Spleen (tissue), 11 donors: ENCODE data around the gene EFNA3. TPM values are rescaled to one million over a fixed set of nuclear protein-coding genes. Genes with fewer than 3 reads are reported as not detected.

ENCODE experiments used
- DNase-seq: peaks from one replicate; pipeline ENCODE4 v3.0.0-alpha.2; 2020
- H3K27ac ChIP-seq, 8 donors: fragments of 200-600 bp; sonication (generic) in 7 of 8; 1 replicate in 4 of 8; 2 replicates in 4 of 8; pipeline versions ENCODE4 v1.5.0 to v1.8.0; 2016 to 2021; ENCODE audit warnings: inconsistent platforms in 4 of 8, mild to moderate bottlenecking in 4 of 8, moderate library complexity in 1 of 8
- H3K27me3 ChIP-seq, 7 donors: fragments of 200-600 bp; sonication (generic) in 6 of 7; replicated peaks in 1 of 7; 1 replicate in 4 of 7; 2 replicates in 3 of 7; pipeline versions ENCODE4 v1.5.0 to v1.8.0; 2016 to 2021; ENCODE audit warnings: inconsistent platforms in 3 of 7, mild to moderate bottlenecking in 1 of 7
- H3K36me3 ChIP-seq, 6 donors: fragments of 200-600 bp; sonication (generic) in 5 of 6; 1 replicate in 4 of 6; 2 replicates in 2 of 6; pipeline versions ENCODE4 v1.5.0 to v1.8.0; 2016 to 2021; ENCODE audit warnings: inconsistent platforms in 2 of 6
- H3K4me1 ChIP-seq, 6 donors: fragments of 200-600 bp; sonication (generic) in 5 of 6; 1 replicate in 3 of 6; 2 replicates in 3 of 6; pipeline versions ENCODE4 v1.5.0 to v1.8.0; 2016 to 2021; ENCODE audit warnings: inconsistent platforms in 3 of 6
- H3K4me3 ChIP-seq, 8 donors: fragments of 200-600 bp; sonication (generic) in 7 of 8; 1 replicate in 4 of 8; 2 replicates in 4 of 8; pipeline versions ENCODE4 v1.5.0 to v1.8.0; 2016 to 2021; ENCODE audit warnings: inconsistent platforms in 4 of 8, mild to moderate bottlenecking in 4 of 8, moderate library complexity in 2 of 8
- H3K9me3 ChIP-seq, 8 donors: fragments of 200-600 bp; sonication (generic) in 7 of 8; 1 replicate in 4 of 8; 2 replicates in 4 of 8; pipeline versions ENCODE4 v1.5.0 to v1.8.0; 2016 to 2021; ENCODE audit warnings: inconsistent platforms in 4 of 8
- POLR2A ChIP-seq, 3 donors: fragments of 450-650 bp; IDR thresholded peaks; one replicate each; pipeline ENCODE4 v1.5.1; 2017; ENCODE audit warnings: antibody characterized with exemption in 3 of 3, mild to moderate bottlenecking in 1 of 3
- POLR2AphosphoS5 ChIP-seq, 3 donors: sonication (generic); formaldehyde crosslinking; IDR thresholded peaks; one replicate each; pipeline ENCODE4 v1.5.1; 2017; ENCODE audit warnings: antibody characterized with exemption in 3 of 3
- WGBS, 5 donors: extraction: QIAGEN DNeasy Blood & Tissue Kit in 3 of 5; methylation state at CpG; one replicate each; pipeline versions ENCODE4 v1.1.5 to v1.1.7; 2013 to 2018; 5-methylcytosine and 5-hydroxymethylcytosine counted together
- intact Hi-C: fragments of 100-400 bp; cut with DNase I; formaldehyde crosslinking; loops from one replicate; pipeline ENCODE4 v1.15.0; 2023; ENCODE audit warnings: low total_unique reads
- polyA plus RNA-seq, 3 donors: library from polyadenylated mRNA; stranded (reverse); fragments of 200-250 nt; gene quantifications; one replicate each; pipeline ENCODE4 v1.2.1, GENCODE V29; 2013
- total RNA-seq, 7 donors: library from RNA; depleted of rRNA in 3 of 7; stranded (reverse); fragments of >200 nt in 3 of 7; fragmentation: NEBNext Ultra II Directional in 4 of 7; extraction: Animal tissue kit (Norgen Biotek cat#: 25700) in 4 of 7; gene quantifications; one replicate each; pipeline versions ENCODE4 v1.1.0 to v1.2.1, GENCODE V29; 2016 to 2021
- TF ChIP-seq, protein P1 (sequence below), 11 experiments: fragments of 200-600 bp in 7 of 11; fragments of 450-650 bp in 4 of 11; sonication (generic) in 4 of 11; IDR thresholded peaks in 8 of 11; conservative IDR thresholded peaks in 3 of 11; 1 replicate in 7 of 11; 2 replicates in 4 of 11; pipeline versions ENCODE4 v1.4.0 to v1.8.0; 2016 to 2021; ENCODE audit warnings: antibody characterized with exemption in 11 of 11, inconsistent platforms in 4 of 11, mild to moderate bottlenecking in 1 of 11
- donor health status: healthy with polysubstance abuse.
- donor health status: DM: no; HTN: no; CAD: no; lungs with moderate emphysema.
- donor health status: DM: no; HTN: no; CAD: no.
- donor health status: Bipolar disorder and iron deficiency.
- donor health status: healthy.
- donor health status: DM: no; HTN: no; CAD: no.
- donor health status: DM: yes; HTN: yes; CAD: no.

EFNA3 gene
- total and polyA plus RNA-seq, 10 donors = 1.4 to 4.3 (median 1.9) TPM; not detected in 1

DNA sequence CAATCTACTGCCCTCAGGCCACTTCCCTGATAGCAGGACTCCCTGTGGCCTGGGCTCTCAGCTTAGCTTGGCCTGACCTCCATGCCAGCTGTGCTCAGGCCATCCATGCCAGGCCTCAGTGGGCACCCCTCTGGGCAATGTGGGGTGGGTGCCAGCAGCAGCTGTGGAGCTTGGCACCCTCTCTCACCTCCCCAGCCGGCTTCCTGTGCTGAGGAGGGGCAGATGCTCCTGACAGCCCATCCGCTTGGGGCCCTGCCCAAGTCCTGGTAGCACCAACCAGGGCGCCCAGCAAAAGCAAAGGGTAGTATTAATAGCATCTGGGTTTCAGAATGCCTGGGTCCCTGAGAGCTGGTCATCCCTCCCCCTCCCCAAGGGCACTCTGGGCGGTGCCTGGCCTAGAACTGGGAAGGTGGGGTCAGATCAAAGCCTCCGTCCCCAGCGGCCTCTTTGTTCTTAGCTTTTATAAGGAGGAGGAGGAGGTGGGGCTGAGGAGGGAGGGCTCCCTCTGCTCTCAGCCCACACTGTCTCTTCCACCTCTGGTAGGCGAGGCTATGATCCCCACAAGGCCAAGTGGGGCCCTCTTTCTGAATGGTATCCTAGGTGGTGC, 9.0 kb upstream of the EFNA3 start:
- H3K27ac ChIP-seq = no peak overlapping the region
- 69 to 84% (median 80%) methylated on average over 7 of the region's 7 CpGs for whole genome bisulfite sequencing, 5 donors
- intact Hi-C loops = loop anchor here (10.0 kb wide), 1 partner anchor 65 kb away; the partner anchor contains the start of gene ZBTB7B
- no peaks in the 10 kb centered on the region for H3K27me3 ChIP-seq
- peaks cover 14 to 48% (median 29%) of the 10 kb centered on the region in 6 donors for H3K4me1 ChIP-seq
- TF ChIP-seq POLR2A (IDR thresholded peaks at IDR 0.05) (no peak), POLR2AphosphoS5 (IDR thresholded peaks at IDR 0.05) (no peak)
- TF ChIP-seq, protein P1, sequence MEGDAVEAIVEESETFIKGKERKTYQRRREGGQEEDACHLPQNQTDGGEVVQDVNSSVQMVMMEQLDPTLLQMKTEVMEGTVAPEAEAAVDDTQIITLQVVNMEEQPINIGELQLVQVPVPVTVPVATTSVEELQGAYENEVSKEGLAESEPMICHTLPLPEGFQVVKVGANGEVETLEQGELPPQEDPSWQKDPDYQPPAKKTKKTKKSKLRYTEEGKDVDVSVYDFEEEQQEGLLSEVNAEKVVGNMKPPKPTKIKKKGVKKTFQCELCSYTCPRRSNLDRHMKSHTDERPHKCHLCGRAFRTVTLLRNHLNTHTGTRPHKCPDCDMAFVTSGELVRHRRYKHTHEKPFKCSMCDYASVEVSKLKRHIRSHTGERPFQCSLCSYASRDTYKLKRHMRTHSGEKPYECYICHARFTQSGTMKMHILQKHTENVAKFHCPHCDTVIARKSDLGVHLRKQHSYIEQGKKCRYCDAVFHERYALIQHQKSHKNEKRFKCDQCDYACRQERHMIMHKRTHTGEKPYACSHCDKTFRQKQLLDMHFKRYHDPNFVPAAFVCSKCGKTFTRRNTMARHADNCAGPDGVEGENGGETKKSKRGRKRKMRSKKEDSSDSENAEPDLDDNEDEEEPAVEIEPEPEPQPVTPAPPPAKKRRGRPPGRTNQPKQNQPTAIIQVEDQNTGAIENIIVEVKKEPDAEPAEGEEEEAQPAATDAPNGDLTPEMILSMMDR (IDR thresholded peaks at IDR 0.05 in 8 of 11, conservative IDR thresholded peaks at IDR 0.05 in 3 of 11) = no peak
- DNase-seq = no peak
- no peaks in the 10 kb centered on the region for H3K9me3 ChIP-seq
- no peak overlapping the region for H3K4me3 ChIP-seq
- peaks cover 0 to 32% (median 5%) of the 10 kb centered on the region in 6 donors for H3K36me3 ChIP-seq

DNA sequence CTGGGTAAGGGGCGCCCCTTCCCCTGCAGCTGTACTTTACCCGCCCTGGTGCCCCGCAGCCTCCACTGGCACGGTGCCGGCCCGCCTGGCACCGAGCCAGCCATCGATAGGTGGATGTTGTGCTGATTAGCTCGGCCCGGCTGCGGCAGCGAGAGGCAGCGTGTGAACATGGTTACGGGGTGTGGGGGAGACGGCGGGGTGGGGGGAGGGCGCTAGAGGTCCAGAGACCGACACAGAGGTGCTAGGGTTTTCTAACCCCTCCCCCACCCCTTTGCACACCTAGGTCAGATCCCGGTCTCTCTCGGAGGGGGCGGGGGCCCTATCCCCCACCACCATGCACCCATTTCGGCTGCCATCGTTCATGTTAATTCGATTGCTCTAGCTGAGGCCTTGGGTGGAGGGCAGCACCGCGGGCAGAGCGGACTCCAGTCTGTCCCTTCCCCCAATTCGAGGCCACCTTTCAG, 8.4 kb upstream of the EFNA3 start:
- Histone ChIP-seq H3K27ac (peak overlapping the region in 1 of 8 donors; percentile 51), H3K4me3 (peak overlapping the region in 4 of 8 donors; percentile 29 to 68 (median 37)), H3K36me3 (peaks cover 0 to 32% (median 5%) of the 10 kb centered on the region in 6 donors), H3K4me1 (peaks cover 14 to 42% (median 23%) of the 10 kb centered on the region in 6 donors), H3K27me3 (no peaks in the 10 kb centered on the region), H3K9me3 (no peaks in the 10 kb centered on the region)
- no peak for DNase-seq
- WGBS, 5 donors = 46 to 62% (median 60%) methylated on average over 18 to 28 of the region's 28 CpGs
- no peak for TF ChIP-seq POLR2AphosphoS5 (IDR thresholded peaks at IDR 0.05)
- TF ChIP-seq, protein P1 (IDR thresholded peaks at IDR 0.05 in 8 of 11, conservative IDR thresholded peaks at IDR 0.05 in 3 of 11) = no peak
- no peak for TF ChIP-seq POLR2A (IDR thresholded peaks at IDR 0.05)
- intact Hi-C loops = no loop called here

DNA sequence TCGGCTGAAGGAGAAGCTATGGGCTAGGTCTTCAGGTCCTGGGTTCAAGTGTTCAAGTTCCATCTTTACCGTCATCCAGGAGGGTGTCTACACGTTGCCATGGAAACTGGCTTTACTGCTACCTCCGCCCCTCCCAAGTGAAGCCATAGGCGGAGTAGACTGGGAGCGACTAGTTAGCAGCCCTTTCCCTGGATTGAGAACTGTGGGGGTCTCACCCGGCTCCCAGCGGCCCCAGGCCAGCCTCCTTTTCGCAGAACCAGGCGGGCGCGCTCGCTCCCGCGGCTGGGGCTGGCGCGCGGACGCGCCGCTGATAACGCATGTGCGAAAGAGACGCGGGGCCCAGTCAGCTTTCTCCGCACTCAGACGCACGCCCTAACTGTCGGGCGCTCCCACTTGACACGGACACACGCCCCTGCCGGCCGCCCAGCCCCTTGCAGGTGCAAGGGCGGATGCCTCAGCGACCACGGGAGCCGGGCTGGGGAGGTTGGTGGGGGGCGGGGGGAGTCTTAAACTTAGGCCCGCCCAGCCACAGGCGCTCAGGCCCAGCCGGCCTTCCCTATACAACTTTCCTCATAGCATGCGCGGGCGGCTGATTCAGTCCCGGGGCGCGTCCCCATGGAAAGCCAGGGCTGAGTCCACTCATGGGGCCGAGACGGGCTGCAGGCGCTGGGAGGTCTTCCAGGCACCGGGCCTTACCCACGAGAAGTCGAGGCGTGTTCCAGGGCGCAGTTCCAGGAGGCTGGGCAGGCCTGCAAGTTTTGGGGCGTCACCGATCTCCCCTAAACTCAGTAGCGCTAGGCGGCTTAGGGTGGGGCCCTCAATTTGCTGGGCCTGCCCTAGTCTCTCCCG, 7.7 kb upstream of the EFNA3 start:
- H3K27ac ChIP-seq = peak overlapping the region in 7 of 8 donors; percentile 13 to 57 (median 44)
- 5 to 10% (median 7%) methylated on average over 32 to 61 of the region's 61 CpGs for WGBS, 5 donors

More for the DNA sequence above, 7.7 kb upstream of the EFNA3 start:
- TF ChIP-seq, protein P1 (IDR thresholded peaks at IDR 0.05 in 8 of 11, conservative IDR thresholded peaks at IDR 0.05 in 3 of 11) = peak in 10 of 11 experiments; percentile 32 to 82 (median 60)
- TF ChIP-seq POLR2AphosphoS5 (IDR thresholded peaks at IDR 0.05) (peak; percentile 47 to 80 (median 68)), POLR2A (IDR thresholded peaks at IDR 0.05) (no peak)
- intact Hi-C loops = no loop called here
- Histone ChIP-seq H3K4me1 (peaks cover 14 to 40% (median 23%) of the 10 kb centered on the region in 6 donors), H3K36me3 (peaks cover 0 to 32% (median 5%) of the 10 kb centered on the region in 6 donors), H3K9me3 (no peaks in the 10 kb centered on the region), H3K4me3 (peak overlapping the region; percentile 25 to 68 (median 36)), H3K27me3 (no peaks in the 10 kb centered on the region)
- DNase-seq = peak; percentile 93
